Stimulated activated naive CD4-positive, alpha-beta T cell treated with Interleukin-2 at 50 U/mL for 16 hours (primary cell): Measurements from ENCODE around the gene TBC1D5.
"Not testable (repeated sequence)": the region's sequence is repeated elsewhere in the genome, so short reads cannot be mapped to it uniquely, and the experiment has no call there.

Experiments used
- DNase-seq: peaks from one replicate; lab custom pipeline; 2025; lab: John Stamatoyannopoulos, UW

The TBC1D5 gene

DNA sequence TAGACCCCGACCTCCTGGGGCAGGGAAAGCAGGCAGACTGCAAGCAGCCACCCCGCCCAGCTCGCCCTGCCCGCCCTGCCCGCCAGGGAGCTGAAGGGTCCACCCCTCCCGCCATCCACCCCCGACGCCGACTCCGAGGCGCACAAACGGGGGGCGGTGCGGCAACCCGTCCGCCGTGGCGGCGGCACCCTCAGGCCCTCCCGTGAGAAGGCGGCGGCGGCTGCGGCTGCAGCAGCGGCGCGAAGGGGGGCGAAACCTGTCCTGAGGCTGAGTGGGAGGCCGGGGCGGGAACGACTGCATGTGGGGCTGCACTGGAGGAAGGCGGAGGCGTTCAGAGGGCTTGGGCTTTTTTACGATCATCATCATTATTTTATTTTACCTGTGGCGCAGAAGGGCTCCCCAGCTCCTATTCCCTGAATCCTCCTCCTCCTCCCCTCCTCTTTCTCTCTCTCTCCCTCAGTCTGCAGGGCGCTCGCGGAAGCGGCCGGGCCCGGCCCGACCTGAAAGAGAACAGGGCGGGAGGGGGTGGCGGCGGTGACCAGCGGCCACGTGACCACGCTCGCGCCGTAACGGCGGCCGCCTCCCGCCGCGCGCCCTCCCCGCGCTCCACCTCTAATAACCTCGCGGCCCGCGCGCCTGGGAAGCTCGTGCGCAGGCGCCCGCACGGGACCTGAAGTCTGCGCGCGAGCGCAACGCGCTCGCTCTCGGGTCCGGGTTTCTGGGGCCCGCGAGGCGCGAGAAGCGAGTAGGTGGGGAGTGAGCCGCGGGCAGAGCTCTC, at the start of gene TBC1D5:
TBC1D5 (minus strand) TSS at position 530 of the 778 bp plus-strand sequence. CDS start 234,061 bp downstream, outside the sequence.
- peak; percentile 91 for DNase-seq

- DNase-seq, result no peak
Measured at GRCh38 chr3:17783426-17783825, 41.0 kb upstream of the TBC1D5 start.

DNA sequence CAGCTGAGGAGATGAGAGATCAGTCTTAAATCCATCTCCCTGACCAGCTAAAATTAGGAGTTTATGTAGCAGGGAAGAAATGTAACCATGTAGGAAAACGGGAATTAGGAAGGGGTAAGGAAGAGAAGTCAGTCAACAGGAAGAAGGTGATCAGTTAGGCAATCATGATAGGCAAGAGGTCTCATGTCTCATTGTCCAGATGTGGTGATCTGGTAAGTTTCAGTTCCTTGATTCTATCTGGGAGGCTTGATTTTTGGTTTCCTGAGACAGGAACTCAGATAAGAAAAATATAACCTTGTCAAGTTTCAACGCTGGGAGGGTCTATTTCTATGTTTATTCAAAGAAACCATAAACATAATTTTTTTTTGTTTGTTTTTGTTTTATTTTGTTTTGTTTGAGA, 40.3 kb upstream of the TBC1D5 start:
- no peak for DNase-seq

GRCh38 chr3:17780369-17780768, 37.9 kb upstream of the TBC1D5 start:
- not testable (repeated sequence) for DNase-seq

DNA sequence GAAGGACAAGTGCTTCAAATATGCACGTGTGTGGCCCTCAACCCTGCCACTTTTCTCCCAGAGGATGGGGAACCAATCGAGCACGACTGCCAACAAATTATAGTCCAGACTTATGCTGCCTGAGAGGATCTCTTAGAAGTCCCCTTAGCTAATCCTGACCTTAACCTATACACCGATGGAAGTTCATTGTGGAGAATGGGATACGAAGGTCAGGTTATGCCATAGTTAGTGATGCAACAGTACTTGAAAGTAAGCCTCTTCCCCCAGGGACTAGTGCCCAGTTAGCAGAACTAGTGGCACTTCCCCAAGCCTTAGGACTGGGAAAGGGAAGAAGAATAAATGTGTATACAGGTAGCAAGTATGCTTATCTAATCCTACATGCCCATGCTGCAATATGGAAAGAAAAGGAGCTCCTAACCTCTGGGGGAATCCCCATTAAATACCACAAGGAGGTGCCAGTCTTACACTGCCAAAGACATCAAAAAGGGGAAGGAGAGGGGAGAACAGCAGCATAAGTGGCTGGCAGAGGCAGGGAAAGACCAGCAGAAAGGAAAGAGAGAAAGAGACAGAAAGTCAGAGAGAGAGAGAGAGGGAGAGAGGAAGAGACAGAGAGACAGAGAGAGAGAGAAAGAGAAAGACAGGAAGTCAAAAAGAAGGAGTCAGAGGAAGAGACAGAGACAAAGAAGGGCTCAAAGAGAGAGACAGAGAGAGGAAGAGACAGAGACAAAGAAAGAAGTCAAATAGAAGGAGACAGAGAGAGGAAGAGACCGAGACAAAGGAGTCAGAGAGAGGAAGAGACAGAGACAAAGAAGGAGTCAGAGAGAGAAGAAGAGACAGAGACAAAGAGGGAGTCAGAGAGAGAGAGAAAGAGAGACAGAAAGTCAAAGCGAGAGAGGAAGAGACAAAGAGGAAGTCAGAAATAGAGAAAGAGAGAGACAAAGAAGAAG, 37.1 kb upstream of the TBC1D5 start:
- DNase-seq, result not testable (repeated sequence)

GRCh38 chr3:17777326-17777725, 34.9 kb upstream of the TBC1D5 start:
- DNase-seq, result not testable (repeated sequence)

GRCh38 chr3:17775073-17775472, 32.6 kb upstream of the TBC1D5 start:
- DNase-seq, result no peak

- peak; percentile 10 for DNase-seq
Measured at GRCh38 chr3:17774180-17774910, 31.9 kb upstream of the TBC1D5 start.

GRCh38 chr3:17772556-17772955, 30.1 kb upstream of the TBC1D5 start:
- no peak for DNase-seq

GRCh38 chr3:17771177-17772017, 29.0 kb upstream of the TBC1D5 start:
- no peak for DNase-seq

GRCh38 chr3:17770682-17771081, 28.3 kb upstream of the TBC1D5 start:
- no peak for DNase-seq

GRCh38 chr3:17765819-17766472, 23.5 kb upstream of the TBC1D5 start:
- no peak for DNase-seq

GRCh38 chr3:17761563-17761962, 19.1 kb upstream of the TBC1D5 start:
- no peak for DNase-seq

DNA sequence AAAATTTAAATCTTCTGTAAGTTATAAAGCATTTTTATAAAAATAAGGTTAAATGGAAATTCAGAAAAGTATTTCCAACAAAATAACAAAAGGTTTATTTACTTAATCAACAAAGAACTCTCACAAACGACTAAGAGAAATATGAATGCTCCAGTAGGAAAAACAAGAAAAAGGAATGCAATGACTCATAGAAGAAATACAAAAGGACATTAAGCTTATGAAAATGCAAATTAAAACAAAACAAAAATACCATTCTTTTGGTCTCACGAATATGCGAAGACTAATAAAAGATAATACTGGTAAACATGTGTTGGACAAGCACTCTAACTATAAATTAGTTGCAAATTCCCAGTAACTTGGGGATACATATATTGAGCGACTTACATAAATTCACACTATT, 17.5 kb upstream of the TBC1D5 start:
- no peak for DNase-seq

DNA sequence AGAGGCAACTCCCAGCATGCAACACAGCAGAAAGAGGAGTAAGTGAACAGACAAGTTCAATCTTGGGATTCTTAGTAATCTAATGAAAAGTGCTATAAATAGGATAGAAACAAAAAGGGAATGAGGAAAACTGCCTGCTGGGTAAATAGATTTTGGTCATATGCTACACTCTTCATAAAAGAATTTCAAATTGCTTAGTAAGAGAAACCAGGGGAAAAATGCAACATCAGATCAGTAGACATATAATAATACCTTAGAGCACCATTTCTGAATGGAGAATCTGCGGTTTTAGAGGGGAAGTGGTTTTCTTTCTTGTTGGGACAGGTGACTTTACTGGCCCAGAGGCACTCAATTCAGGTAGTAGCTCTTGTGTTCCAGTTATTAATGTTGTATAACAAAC, 13.4 kb upstream of the TBC1D5 start:
- no peak for DNase-seq

- DNase-seq, result no peak
Measured at GRCh38 chr3:17753632-17753992, 11.2 kb upstream of the TBC1D5 start.

- DNase-seq, result no peak
Measured at GRCh38 chr3:17752876-17753631, 10.6 kb upstream of the TBC1D5 start.

- DNase-seq, result no peak
Measured at GRCh38 chr3:17752436-17752835, 10.0 kb upstream of the TBC1D5 start.

- DNase-seq, result no peak
Measured at GRCh38 chr3:17749705-17750293, 7.4 kb upstream of the TBC1D5 start.

- no peak for DNase-seq
Measured at GRCh38 chr3:17749281-17749680, 6.8 kb upstream of the TBC1D5 start.
